MCF 10A (cell line): ENCODE measurements around the gene NTM. TPM values are rescaled to one million over a fixed set of nuclear protein-coding genes. Genes with fewer than 3 reads are reported as not detected.

Experiments used
- BruUV-seq: library from RNA; stranded (reverse); fragments of 400-500 nt; replicated peaks from 2 replicates; lab custom pipeline; 2021; lab: Mats Ljungman, UMichigan
- CTCF ChIA-PET: fragments of 300-600 bp; sonication (Branson Sonifier 250); formaldehyde crosslinking; extraction: SDS; loops from one replicate; lab custom pipeline; 2021; ENCODE audit warnings: antibody characterized with exemption, inconsistent platforms; lab: Yijun Ruan, JAX
- POLR2A ChIA-PET: fragments of 300-600, 350-650 bp; sonication (Branson Sonifier 250); formaldehyde crosslinking; extraction: SDS; loops from one replicate; lab custom pipeline; 2020; ENCODE audit warnings: antibody characterized with exemption, inconsistent platforms; lab: Yijun Ruan, JAX
- DNase-seq: peaks from one replicate; pipeline ENCODE4 v3.0.0-alpha.2; 2018; ENCODE audit not compliant: unreplicated experiment
- H3K27ac Mint-ChIP-seq: one replicate; pipeline ENCODE4 v1.8.0; 2022; ENCODE audit warnings: mild to moderate bottlenecking, low read depth, mixed read lengths; ENCODE audit not compliant: unreplicated experiment
- H3K27me3 Mint-ChIP-seq: one replicate; pipeline ENCODE4 v1.8.0; 2022; ENCODE audit warnings: mixed read lengths; ENCODE audit not compliant: insufficient read depth, unreplicated experiment
- H3K36me3 Mint-ChIP-seq: one replicate; pipeline ENCODE4 v1.8.0; 2022; ENCODE audit warnings: mild to moderate bottlenecking, moderate library complexity, mixed read lengths; ENCODE audit not compliant: insufficient read depth, unreplicated experiment
- H3K4me1 Mint-ChIP-seq: one replicate; pipeline ENCODE4 v1.8.0; 2022; ENCODE audit warnings: mixed read lengths; ENCODE audit not compliant: insufficient read depth, unreplicated experiment
- H3K4me3 Mint-ChIP-seq: one replicate; pipeline ENCODE4 v1.8.0; 2022; ENCODE audit warnings: mild to moderate bottlenecking, moderate library complexity, mixed read lengths; ENCODE audit not compliant: unreplicated experiment
- H3K9me3 Mint-ChIP-seq: one replicate; pipeline ENCODE4 v1.8.0; 2022; ENCODE audit warnings: mixed read lengths; ENCODE audit not compliant: unreplicated experiment
- CTCF ChIP-seq: fragments of 200-600 bp; IDR thresholded peaks from one replicate; pipeline ENCODE4 v1.8.0; 2022; ENCODE audit warnings: antibody characterized with exemption, mild to moderate bottlenecking; ENCODE audit not compliant: unreplicated experiment
- intact Hi-C: fragments of 100-400 bp; cut with micrococcal nuclease; formaldehyde crosslinking; loops from 2 replicates; pipeline ENCODE4 v1.14.1; 2022
- total RNA-seq: library from RNA; stranded (reverse); gene quantifications from 2 replicates; pipeline ENCODE4 v1.2.3, GENCODE V29; 2022

NTM gene
- total RNA-seq, 1 experiment from 2014 or later = not detected

- CTCF ChIA-PET = interaction anchor here (1.2 kb wide), 1 partner anchor 12 kb away, joined by 4 read pairs; no protein-coding TSS in a partner anchor
- peaks cover 6% of the 10 kb centered on the region for H3K36me3 Mint-ChIP-seq
- no peak overlapping the region for H3K4me3 Mint-ChIP-seq
- POLR2A ChIA-PET = no interaction called here
- no peaks in the 10 kb centered on the region for H3K4me1 Mint-ChIP-seq
- H3K27ac Mint-ChIP-seq = no peak overlapping the region
- no peak for TF ChIP-seq CTCF
- DNase-seq = no peak
- BruUV-seq = no TSS peak
- H3K27me3 Mint-ChIP-seq = no peaks in the 10 kb centered on the region
- peaks cover 44% of the 10 kb centered on the region for H3K9me3 Mint-ChIP-seq
- intact Hi-C loops = no loop called here
Observed at GRCh38 chr11:131792243-131792642, 421.8 kb downstream of the NTM start.

GRCh38 chr11:131796089-131796488, 425.7 kb downstream of the NTM start:
- ChIA-PET POLR2A (no interaction called here), CTCF (interaction anchor here (0.7 kb wide), 1 partner anchor 17 kb away, joined by 3 read pairs; no protein-coding TSS in a partner anchor)
- no peaks in the 10 kb centered on the region for H3K36me3 Mint-ChIP-seq
- H3K27ac Mint-ChIP-seq = no peak overlapping the region
- no peak for DNase-seq
- H3K27me3 Mint-ChIP-seq = no peaks in the 10 kb centered on the region
- peaks cover 31% of the 10 kb centered on the region for H3K9me3 Mint-ChIP-seq
- intact Hi-C loops = no loop called here
- no peaks in the 10 kb centered on the region for H3K4me1 Mint-ChIP-seq
- BruUV-seq = no TSS peak
- no peak overlapping the region for H3K4me3 Mint-ChIP-seq
- TF ChIP-seq CTCF = no peak

GRCh38 chr11:131796541-131796940, 426.1 kb downstream of the NTM start:
- Mint-ChIP-seq H3K9me3 (peaks cover 27% of the 10 kb centered on the region), H3K4me1 (no peaks in the 10 kb centered on the region), H3K27me3 (no peaks in the 10 kb centered on the region), H3K36me3 (no peaks in the 10 kb centered on the region), H3K4me3 (no peak overlapping the region), H3K27ac (no peak overlapping the region)
- intact Hi-C loops = no loop called here
- no peak for DNase-seq
- BruUV-seq = no TSS peak
- CTCF ChIA-PET = interaction anchor here (0.7 kb wide), 1 partner anchor 16 kb away, joined by 3 read pairs; no protein-coding TSS in a partner anchor
- TF ChIP-seq CTCF = no peak
- POLR2A ChIA-PET = no interaction called here

GRCh38 chr11:131800452-131800851, 430.0 kb downstream of the NTM start:
- no peak for TF ChIP-seq CTCF
- BruUV-seq = no TSS peak
- peaks cover 32% of the 10 kb centered on the region for H3K9me3 Mint-ChIP-seq
- intact Hi-C loops = no loop called here
- no peak overlapping the region for H3K27ac Mint-ChIP-seq
- no peaks in the 10 kb centered on the region for H3K27me3 Mint-ChIP-seq
- ChIA-PET POLR2A (no interaction called here), CTCF (no interaction called here)
- H3K4me1 Mint-ChIP-seq = no peaks in the 10 kb centered on the region
- no peaks in the 10 kb centered on the region for H3K36me3 Mint-ChIP-seq
- DNase-seq = no peak
- H3K4me3 Mint-ChIP-seq = no peak overlapping the region
